HepG2 (cell line): ENCODE data around the gene JTB. TPM values are rescaled to one million over a fixed set of nuclear protein-coding genes. Genes with fewer than 3 reads are reported as not detected.

Experiments used
- AGO1 ChIP-seq: fragments of 200-400 bp; formaldehyde crosslinking; IDR thresholded peaks from 2 replicates; pipeline ENCODE4 v1.6.1; 2017; ENCODE audit warnings: mild to moderate bottlenecking, low read depth, low read length, moderate library complexity; ENCODE audit not compliant: poor library complexity, severe bottlenecking
- ATF7 ChIP-seq, 2 experiments: fragments of 450-650 bp in 1 of 2; sonication (generic) in 1 of 2; formaldehyde crosslinking in 1 of 2; IDR thresholded peaks; 2 replicates each; pipeline versions ENCODE4 v1.4.0 to v1.6.1; 2016 to 2020; ENCODE audit warnings: antibody characterized with exemption in 1 of 2, mild to moderate bottlenecking in 1 of 2, missing genetic modification reagents in 1 of 2
- CEBPB ChIP-seq: IDR thresholded peaks from 2 replicates; pipeline ENCODE4 v1.6.1; 2011; ENCODE audit warnings: low read depth, low read length, improper control_type of control experiment, borderline replicate concordance
- DBP ChIP-seq: sonication (generic); formaldehyde crosslinking; IDR thresholded peaks from 2 replicates; pipeline ENCODE4 v1.4.0; 2020; ENCODE audit warnings: missing genetic modification reagents; ENCODE audit errors: not compliant biosample characterization
- EHMT2 ChIP-seq: fragments of 200-600 bp; sonication (generic); IDR thresholded peaks from 2 replicates; pipeline ENCODE4 v1.7.0; 2017; ENCODE audit warnings: antibody characterized with exemption, low read depth, low read length, borderline replicate concordance
- FOXC1 ChIP-seq: sonication (generic); formaldehyde crosslinking; IDR thresholded peaks from 2 replicates; pipeline ENCODE4 v1.8.0; 2022; ENCODE audit warnings: mild to moderate bottlenecking, missing genetic modification reagents, borderline replicate concordance
- HIC2 ChIP-seq: sonication (generic); formaldehyde crosslinking; IDR thresholded peaks from 2 replicates; pipeline ENCODE4 v1.9.0; 2022; ENCODE audit warnings: low read depth, missing genetic modification reagents
- JUND ChIP-seq: sonication (generic); formaldehyde crosslinking; IDR thresholded peaks from 2 replicates; pipeline ENCODE4 v1.8.0; 2022; ENCODE audit warnings: mild to moderate bottlenecking, missing genetic modification reagents
- KAT2B ChIP-seq: fragments of 150-350 bp; IDR thresholded peaks from 2 replicates; pipeline ENCODE4 v1.6.1; 2014; ENCODE audit warnings: low read depth, low read length, borderline replicate concordance
- MATR3 ChIP-seq: sonication (generic); formaldehyde crosslinking; IDR thresholded peaks from 2 replicates; pipeline ENCODE4 v1.4.0; 2020; ENCODE audit warnings: missing genetic modification reagents
- SP2 ChIP-seq: sonication (generic); formaldehyde crosslinking; IDR thresholded peaks from 2 replicates; pipeline ENCODE4 v1.5.1; 2020; ENCODE audit warnings: mild to moderate bottlenecking, missing genetic modification reagents
- STAT5B ChIP-seq: sonication (generic); formaldehyde crosslinking; IDR thresholded peaks from 2 replicates; pipeline ENCODE4 v1.4.0; 2020; ENCODE audit warnings: missing genetic modification reagents
- TBP ChIP-seq: sonication (generic); formaldehyde crosslinking; IDR thresholded peaks from 2 replicates; pipeline ENCODE4 v1.5.0; 2020; ENCODE audit warnings: missing genetic modification reagents
- USF2 ChIP-seq, 2 experiments: sonication (generic) in 1 of 2; formaldehyde crosslinking in 1 of 2; IDR thresholded peaks; 2 replicates each; pipeline versions ENCODE4 v1.5.1 to v1.6.1; 2011 to 2020; ENCODE audit warnings: borderline replicate concordance in 1 of 2, low read depth in 1 of 2, low read length in 1 of 2, mild to moderate bottlenecking in 1 of 2, missing genetic modification reagents in 1 of 2, moderate library complexity in 1 of 2
- ZBTB20 ChIP-seq: sonication (generic); formaldehyde crosslinking; IDR thresholded peaks from 2 replicates; pipeline ENCODE4 v1.8.1; 2023; ENCODE audit warnings: missing genetic modification reagents, low read depth, mild to moderate bottlenecking, borderline replicate concordance
- ZNF660 ChIP-seq: sonication (generic); formaldehyde crosslinking; IDR thresholded peaks from 2 replicates; pipeline ENCODE4 v1.5.1; 2020; ENCODE audit warnings: mild to moderate bottlenecking, low read depth, missing genetic modification reagents, borderline replicate concordance
- ZNF790 ChIP-seq: sonication (generic); formaldehyde crosslinking; IDR thresholded peaks from 2 replicates; pipeline ENCODE4 v1.8.0; 2022; ENCODE audit warnings: missing genetic modification reagents, mild to moderate bottlenecking, borderline replicate concordance
- ZSCAN22 ChIP-seq: sonication (generic); formaldehyde crosslinking; IDR thresholded peaks from 2 replicates; pipeline ENCODE4 v1.4.0; 2020; ENCODE audit warnings: mild to moderate bottlenecking, missing genetic modification reagents
- polyA plus RNA-seq, 8 experiments: library from polyadenylated mRNA; depleted of rRNA in 3 of 8; stranded (reverse) in 7 of 8; unstranded in 1 of 8; fragments of >200 nt; fragmentation: Illumina TruSeq in 4 of 8; extraction: Trizol in 4 of 8; gene quantifications; 2 replicates each; pipeline versions ENCODE4 v1.2.1 to v1.2.3, GENCODE V29; 2011 to 2016; ENCODE audit warnings: low read depth in 4 of 8, missing spikeins in 1 of 8, mixed read lengths in 1 of 8; ENCODE audit not compliant: insufficient read depth in 1 of 8
- total RNA-seq, 5 experiments: library from RNA; depleted of rRNA; stranded (reverse); fragments of >200 nt; fragmentation: Illumina TruSeq; extraction: Trizol; gene quantifications; 2 replicates each; pipeline ENCODE4 v1.2.3, GENCODE V29; 2016; ENCODE audit warnings: low read depth in 1 of 5
- TF ChIP-seq, protein P1 (sequence below): IDR thresholded peaks from 2 replicates; pipeline ENCODE4 v1.6.1; 2016; ENCODE audit warnings: low read depth, borderline replicate concordance
- TF ChIP-seq, protein P2 (sequence below): sonication (generic); formaldehyde crosslinking; IDR thresholded peaks from 2 replicates; pipeline ENCODE4 v1.5.0; 2020; ENCODE audit warnings: missing genetic modification reagents

JTB gene
- total and polyA plus RNA-seq, 2 of the 13 experiments (the other 11 are each of a cell fraction or from before 2014, with no cell fraction given): 96.7 to 99.2 TPM

DNA sequence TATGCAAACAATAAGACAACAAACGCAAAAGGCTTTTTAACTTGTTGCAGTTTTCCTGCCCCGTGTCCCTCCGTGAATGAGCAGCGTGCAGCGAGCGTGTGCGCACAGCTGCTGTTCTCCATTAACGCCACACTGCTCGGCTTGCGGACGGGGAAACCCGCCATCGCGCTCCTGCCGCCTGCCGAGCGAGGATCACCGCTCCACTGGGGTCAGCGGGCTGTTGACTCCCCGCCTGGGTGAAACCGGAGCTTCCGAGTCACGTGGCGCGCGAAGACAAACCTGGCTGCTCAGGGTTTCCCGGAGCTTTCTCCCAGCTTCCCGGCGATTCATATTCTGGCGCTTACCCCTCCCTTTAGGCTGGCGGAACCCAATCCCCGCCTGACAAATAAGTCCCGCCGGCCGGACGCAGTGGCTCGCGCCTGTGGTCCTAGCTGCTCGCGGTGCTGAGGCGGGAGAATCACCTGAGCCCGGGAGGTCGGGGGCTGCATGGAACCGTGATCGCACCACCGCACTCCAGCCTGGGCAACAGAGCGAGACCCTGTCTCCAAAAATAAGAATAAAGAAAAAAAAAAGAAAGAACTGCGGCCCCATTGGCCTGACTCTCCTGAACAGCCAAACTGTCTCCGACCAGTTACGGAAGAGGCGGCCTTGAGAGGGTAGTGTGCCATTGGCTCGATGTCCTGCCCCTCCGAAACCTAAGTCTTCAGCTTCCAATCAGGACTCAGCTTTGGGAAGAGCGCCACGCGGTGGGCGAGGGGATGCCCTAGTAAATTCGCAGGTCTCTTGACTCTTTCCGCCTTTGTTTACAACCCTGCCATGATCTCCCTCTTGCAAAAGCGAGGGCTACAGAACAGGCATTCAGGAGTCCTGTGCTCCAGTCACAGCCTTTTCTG, 10.1 kb downstream of the JTB start, which contains the start of gene CREB3L4 (continued):
- no peak for TF ChIP-seq ZNF790 (CRISPR knock-in tag)
- peak; percentile 75 for TF ChIP-seq FOXC1 (CRISPR knock-in tag)
- peak; percentile 94 for TF ChIP-seq SP2 (CRISPR knock-in tag)
- TF ChIP-seq EHMT2: no peak; the same call in 1 of the 2 replicates
- TF ChIP-seq, protein P1, sequence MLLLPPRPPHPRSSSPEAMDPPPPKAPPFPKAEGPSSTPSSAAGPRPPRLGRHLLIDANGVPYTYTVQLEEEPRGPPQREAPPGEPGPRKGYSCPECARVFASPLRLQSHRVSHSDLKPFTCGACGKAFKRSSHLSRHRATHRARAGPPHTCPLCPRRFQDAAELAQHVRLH (CRISPR knock-in tag): peak; percentile 94; the same call in 1 of the 2 replicates
- no peak for TF ChIP-seq DBP (CRISPR knock-in tag)
- TF ChIP-seq HIC2 (CRISPR knock-in tag): no peak
- TF ChIP-seq ATF7 (IDR thresholded peaks at IDR 0.05): no peak
- peak; percentile 42; the same call in 1 of the 2 replicates for TF ChIP-seq ATF7 (CRISPR knock-in tag; IDR thresholded peaks at IDR 0.05)
- TF ChIP-seq MATR3 (CRISPR knock-in tag): no peak
- TF ChIP-seq JUND (CRISPR knock-in tag): no peak
- TF ChIP-seq ZBTB20 (CRISPR knock-in tag): peak; percentile 89; the same call in 1 of the 2 replicates
- 0 out of 2 replicates have a peak, but pooled peaks have one; percentile 50 for TF ChIP-seq ZSCAN22
- TF ChIP-seq, protein P2, sequence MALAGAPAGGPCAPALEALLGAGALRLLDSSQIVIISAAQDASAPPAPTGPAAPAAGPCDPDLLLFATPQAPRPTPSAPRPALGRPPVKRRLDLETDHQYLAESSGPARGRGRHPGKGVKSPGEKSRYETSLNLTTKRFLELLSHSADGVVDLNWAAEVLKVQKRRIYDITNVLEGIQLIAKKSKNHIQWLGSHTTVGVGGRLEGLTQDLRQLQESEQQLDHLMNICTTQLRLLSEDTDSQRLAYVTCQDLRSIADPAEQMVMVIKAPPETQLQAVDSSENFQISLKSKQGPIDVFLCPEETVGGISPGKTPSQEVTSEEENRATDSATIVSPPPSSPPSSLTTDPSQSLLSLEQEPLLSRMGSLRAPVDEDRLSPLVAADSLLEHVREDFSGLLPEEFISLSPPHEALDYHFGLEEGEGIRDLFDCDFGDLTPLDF (CRISPR knock-in tag): peak; percentile 82
- 0 out of 2 replicates have a peak, but pooled peaks have one; percentile 36 for TF ChIP-seq ZNF660 (CRISPR knock-in tag)
- peak; percentile 92 for TF ChIP-seq USF2 (IDR thresholded peaks at IDR 0.05; ENCODE audit: low read depth, low read length)
- TF ChIP-seq USF2 (CRISPR knock-in tag; IDR thresholded peaks at IDR 0.05; ENCODE audit: borderline replicate concordance): peak; percentile 98; the same call in 1 of the 2 replicates
- TF ChIP-seq AGO1: peak; percentile 79
- TF ChIP-seq CEBPB: no peak; the same call in 1 of the 2 replicates
- TF ChIP-seq TBP (CRISPR knock-in tag): no peak
- TF ChIP-seq STAT5B: peak; percentile 41; the same call in 1 of the 2 replicates
- no peak for TF ChIP-seq KAT2B
